Measurements from ENCODE around the gene UCP2.

Gene UCP2

GRCh38 chr11:73971175-73971719 lies 11.4 kb downstream of the UCP2 start:
- no peak for DNase-seq (ENCODE audit: low read depth)

GRCh38 chr11:73969991-73970800 lies 12.4 kb downstream of the UCP2 start:
- no peak for DNase-seq (ENCODE audit: low read depth)

- DNase-seq (ENCODE audit: low read depth): no peak
Measured at GRCh38 chr11:73969091-73969490, 13.6 kb downstream of the UCP2 start.

- DNase-seq (ENCODE audit: low read depth): no peak
Measured at GRCh38 chr11:73968356-73968966, 14.2 kb downstream of the UCP2 start.

- DNase-seq (ENCODE audit: low read depth): no peak
Measured at GRCh38 chr11:73965764-73966121, 16.9 kb downstream of the UCP2 start.

- no peak for DNase-seq (ENCODE audit: low read depth)
Measured at GRCh38 chr11:73965076-73965763, 17.4 kb downstream of the UCP2 start.

- no peak for DNase-seq (ENCODE audit: low read depth)
Measured at GRCh38 chr11:73963861-73964260, 18.8 kb downstream of the UCP2 start.

- no peak for DNase-seq (ENCODE audit: low read depth)
Measured at GRCh38 chr11:73962101-73962705, 20.4 kb downstream of the UCP2 start.

GRCh38 chr11:73961321-73961720 lies 21.3 kb downstream of the UCP2 start:
- DNase-seq (ENCODE audit: low read depth): no peak

GRCh38 chr11:73958521-73959141 lies 24.0 kb downstream of the UCP2 start:
- no peak for DNase-seq (ENCODE audit: low read depth)

GRCh38 chr11:73957654-73958361 lies 24.8 kb downstream of the UCP2 start:
- no peak for DNase-seq (ENCODE audit: low read depth)

- DNase-seq (ENCODE audit: low read depth): no peak
Measured at GRCh38 chr11:73956876-73957653, 25.6 kb downstream of the UCP2 start.

GRCh38 chr11:73951797-73952196 lies 30.8 kb downstream of the UCP2 start:
- no peak for DNase-seq (ENCODE audit: low read depth)

- DNase-seq (ENCODE audit: low read depth): no peak
Measured at GRCh38 chr11:73950869-73951710, 31.6 kb downstream of the UCP2 start, which contains the start of gene DNAJB13. Gene DNAJB13, plus strand, starts transcription at chr11:73951026. Its CDS starts 44 bp downstream, at chr11:73951070.

GRCh38 chr11:73949912-73950311 lies 32.7 kb downstream of the UCP2 start:
- no peak for DNase-seq (ENCODE audit: low read depth)

GRCh38 chr11:73949246-73949645 lies 33.4 kb downstream of the UCP2 start:
- no peak for DNase-seq (ENCODE audit: low read depth)

GRCh38 chr11:73946798-73947458 lies 35.7 kb downstream of the UCP2 start:
- no peak for DNase-seq (ENCODE audit: low read depth)

- DNase-seq (ENCODE audit: low read depth): no peak
Measured at GRCh38 chr11:73945396-73945795, 37.2 kb downstream of the UCP2 start.

- no peak for DNase-seq (ENCODE audit: low read depth)
Measured at GRCh38 chr11:73944901-73945300, 37.7 kb downstream of the UCP2 start.

Data from activated T-cell treated with anti-CD3 and anti-CD28 coated beads for 48 hours (primary cell).